ENCODE measurements around the gene MEIS1. TPM values are rescaled to one million over a fixed set of nuclear protein-coding genes. Genes with fewer than 3 reads are reported as not detected.

Gene MEIS1
- total RNA-seq, 1 experiment from 2014 or later: 4.1 TPM

DNA sequence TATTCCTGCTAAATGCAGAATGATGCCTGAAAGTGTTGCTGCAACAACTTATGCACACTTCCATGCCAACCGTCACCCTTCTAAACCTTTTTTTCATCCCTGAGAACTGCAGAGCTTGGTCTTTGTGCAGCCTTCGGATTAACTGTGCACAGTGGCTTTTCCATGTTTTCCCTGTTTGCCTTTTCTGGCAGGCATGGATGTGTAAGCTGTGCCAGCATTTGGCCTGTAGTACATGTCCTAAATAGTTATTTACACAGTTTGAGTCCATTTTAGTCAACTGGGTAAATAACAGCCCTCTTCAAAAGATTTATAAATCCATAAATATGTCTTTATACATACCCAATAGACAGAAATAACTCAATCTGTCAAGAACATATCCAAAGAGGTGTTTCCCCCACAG is 31.5 kb downstream of the MEIS1 start:
- Histone ChIP-seq H3K9me3 (ENCODE audit: low read length) (no peaks in the 10 kb centered on the region), H3K4me1 (ENCODE audit: insufficient read depth, low read length) (no peaks in the 10 kb centered on the region), H3K4me3 (ENCODE audit: low read length) (no peak overlapping the region), H3K79me2 (ENCODE audit: low read length) (no peaks in the 10 kb centered on the region), H3K4me2 (ENCODE audit: low read length) (no peak overlapping the region), H3K9me2 (replicated peaks; ENCODE audit: low read length) (no peaks in the 10 kb centered on the region), H2AFZ (ENCODE audit: low read length) (no peak overlapping the region), H3K9ac (ENCODE audit: low read length) (no peak overlapping the region), H3K36me3 (ENCODE audit: low read depth, low read length) (no peaks in the 10 kb centered on the region), H3K27ac (ENCODE audit: low read length) (no peak overlapping the region), H3F3A (ENCODE audit: low read length, unreplicated experiment) (no peaks in the 10 kb centered on the region), H4K20me1 (ENCODE audit: low read length) (no peaks in the 10 kb centered on the region), H3K27me3 (ENCODE audit: low read length) (no peaks in the 10 kb centered on the region)
- no peak for TF ChIP-seq EZH2 (IDR thresholded peaks at IDR 0.05; ENCODE audit: low read length, unreplicated experiment)
- TF ChIP-seq, protein P1, sequence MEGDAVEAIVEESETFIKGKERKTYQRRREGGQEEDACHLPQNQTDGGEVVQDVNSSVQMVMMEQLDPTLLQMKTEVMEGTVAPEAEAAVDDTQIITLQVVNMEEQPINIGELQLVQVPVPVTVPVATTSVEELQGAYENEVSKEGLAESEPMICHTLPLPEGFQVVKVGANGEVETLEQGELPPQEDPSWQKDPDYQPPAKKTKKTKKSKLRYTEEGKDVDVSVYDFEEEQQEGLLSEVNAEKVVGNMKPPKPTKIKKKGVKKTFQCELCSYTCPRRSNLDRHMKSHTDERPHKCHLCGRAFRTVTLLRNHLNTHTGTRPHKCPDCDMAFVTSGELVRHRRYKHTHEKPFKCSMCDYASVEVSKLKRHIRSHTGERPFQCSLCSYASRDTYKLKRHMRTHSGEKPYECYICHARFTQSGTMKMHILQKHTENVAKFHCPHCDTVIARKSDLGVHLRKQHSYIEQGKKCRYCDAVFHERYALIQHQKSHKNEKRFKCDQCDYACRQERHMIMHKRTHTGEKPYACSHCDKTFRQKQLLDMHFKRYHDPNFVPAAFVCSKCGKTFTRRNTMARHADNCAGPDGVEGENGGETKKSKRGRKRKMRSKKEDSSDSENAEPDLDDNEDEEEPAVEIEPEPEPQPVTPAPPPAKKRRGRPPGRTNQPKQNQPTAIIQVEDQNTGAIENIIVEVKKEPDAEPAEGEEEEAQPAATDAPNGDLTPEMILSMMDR (conservative IDR thresholded peaks at IDR 0.05; ENCODE audit: low read depth, low read length): no peak
- no peak for TF ChIP-seq EZH2phosphoT487 (IDR thresholded peaks at IDR 0.05; ENCODE audit: borderline replicate concordance, low read length)
- POLR2A ChIA-PET (ENCODE audit: unreplicated experiment): no interaction called here
- DNase-seq: no peak
- intact Hi-C loops (cut with micrococcal nuclease): no loop called here
- BruUV-seq (replicated peaks): no TSS peak
- CTCF ChIA-PET: no interaction called here
- no peak for ATAC-seq

- CTCF ChIA-PET: no interaction called here
Observed at GRCh38 chr2:66467718-66468117, 32.8 kb downstream of the MEIS1 start.

DNA sequence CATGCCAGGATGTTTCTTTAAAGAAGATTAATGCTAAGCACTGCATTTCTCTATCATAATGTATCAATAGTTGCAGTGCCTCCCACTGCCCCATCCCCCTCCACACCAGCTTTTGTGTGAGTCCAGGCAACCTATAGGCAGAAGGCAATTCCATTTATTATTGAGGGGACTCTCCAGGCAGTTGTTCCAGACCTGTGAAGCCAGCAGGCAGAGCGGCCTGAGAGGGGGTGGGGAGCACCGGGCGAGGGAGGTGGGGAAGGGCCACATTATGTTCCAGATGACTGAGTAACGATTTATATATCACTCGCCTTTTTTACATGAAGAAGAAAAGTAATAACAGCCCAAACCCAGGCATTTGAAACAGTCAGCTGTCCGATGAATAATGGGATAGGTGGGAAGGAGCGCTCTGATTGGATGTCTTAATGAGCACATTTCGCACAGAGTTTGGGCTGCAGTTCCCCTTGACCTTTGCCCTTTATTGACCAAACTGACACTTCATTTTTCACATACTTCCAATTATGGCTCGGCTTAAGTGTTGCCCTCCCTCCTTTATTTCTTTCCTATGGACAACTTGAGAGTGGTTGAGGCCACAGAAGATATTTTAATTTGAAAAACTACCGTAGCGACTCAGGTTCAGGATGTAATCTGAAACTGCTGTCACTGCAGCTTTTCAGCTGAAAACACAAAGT is 34.4 kb downstream of the MEIS1 start:
- intact Hi-C loops (cut with micrococcal nuclease): no loop called here
- DNase-seq: no peak
- H2AFZ ChIP-seq (ENCODE audit: low read length): no peak overlapping the region
- H3F3A ChIP-seq (ENCODE audit: low read length, unreplicated experiment): no peaks in the 10 kb centered on the region
- H3K4me3 ChIP-seq (ENCODE audit: low read length): no peak overlapping the region
- no peak overlapping the region for H3K27ac ChIP-seq (ENCODE audit: low read length)
- ChIA-PET CTCF (no interaction called here), POLR2A (ENCODE audit: unreplicated experiment) (no interaction called here)
- H3K4me2 ChIP-seq (ENCODE audit: low read length): no peak overlapping the region
- no peaks in the 10 kb centered on the region for H3K9me2 ChIP-seq (replicated peaks; ENCODE audit: low read length)
- no peak for ATAC-seq
- no peaks in the 10 kb centered on the region for H3K27me3 ChIP-seq (ENCODE audit: low read length)
- no peaks in the 10 kb centered on the region for H3K36me3 ChIP-seq (ENCODE audit: low read depth, low read length)
- no peaks in the 10 kb centered on the region for H3K4me1 ChIP-seq (ENCODE audit: insufficient read depth, low read length)
- H4K20me1 ChIP-seq (ENCODE audit: low read length): no peaks in the 10 kb centered on the region
- no peaks in the 10 kb centered on the region for H3K9me3 ChIP-seq (ENCODE audit: low read length)
- no peak overlapping the region for H3K9ac ChIP-seq (ENCODE audit: low read length)
- no TSS peak for BruUV-seq (replicated peaks)
- TF ChIP-seq, protein P1 (conservative IDR thresholded peaks at IDR 0.05; ENCODE audit: low read depth, low read length): no peak
- no peak for TF ChIP-seq EZH2phosphoT487 (IDR thresholded peaks at IDR 0.05; ENCODE audit: borderline replicate concordance, low read length)
- H3K79me2 ChIP-seq (ENCODE audit: low read length): no peaks in the 10 kb centered on the region

More at GRCh38 chr2:66467718-66468117, 32.8 kb downstream of the MEIS1 start:
- Histone ChIP-seq H3K9me3 (ENCODE audit: low read length) (no peaks in the 10 kb centered on the region), H3K27me3 (ENCODE audit: low read length) (no peaks in the 10 kb centered on the region), H3K9me2 (replicated peaks; ENCODE audit: low read length) (no peaks in the 10 kb centered on the region), H3K79me2 (ENCODE audit: low read length) (no peaks in the 10 kb centered on the region), H4K20me1 (ENCODE audit: low read length) (no peaks in the 10 kb centered on the region), H3K4me2 (ENCODE audit: low read length) (no peak overlapping the region), H3K4me3 (ENCODE audit: low read length) (no peak overlapping the region), H3F3A (ENCODE audit: low read length, unreplicated experiment) (no peaks in the 10 kb centered on the region), H2AFZ (ENCODE audit: low read length) (no peak overlapping the region), H3K4me1 (ENCODE audit: insufficient read depth, low read length) (no peaks in the 10 kb centered on the region), H3K27ac (ENCODE audit: low read length) (no peak overlapping the region), H3K9ac (ENCODE audit: low read length) (no peak overlapping the region), H3K36me3 (ENCODE audit: low read depth, low read length) (no peaks in the 10 kb centered on the region)
- ATAC-seq (no peak), DNase-seq (no peak)
- intact Hi-C loops (cut with micrococcal nuclease): no loop called here
- POLR2A ChIA-PET (ENCODE audit: unreplicated experiment): no interaction called here
- BruUV-seq (replicated peaks): no TSS peak
- TF ChIP-seq EZH2phosphoT487 (IDR thresholded peaks at IDR 0.05; ENCODE audit: borderline replicate concordance, low read length) (no peak), EZH2 (IDR thresholded peaks at IDR 0.05; ENCODE audit: low read length, unreplicated experiment) (no peak)
- TF ChIP-seq, protein P1 (conservative IDR thresholded peaks at IDR 0.05; ENCODE audit: low read depth, low read length): no peak
